Neural cell (in vitro differentiated cells): Measurements from ENCODE around the gene GOSR1. TPM values are rescaled to one million over a fixed set of nuclear protein-coding genes. Genes with fewer than 3 reads are reported as not detected.
"Not testable (repeated sequence)": the region's sequence is repeated elsewhere in the genome, so short reads cannot be mapped to it uniquely, and the experiment has no call there.

Experiments used
- H2AFZ ChIP-seq: fragments of 200-600, 300-800 bp; sonication (generic), shearing (Covaris generic); 2 replicates; pipeline ENCODE4 v1.6.0; 2014; ENCODE audit warnings: low read depth, mild to moderate bottlenecking, antibody characterized with exemption, low read length, moderate library complexity
- H3F3A ChIP-seq: fragments of 200-600 bp; shearing (Covaris generic); 2 replicates; pipeline ENCODE4 v1.6.1; 2016; ENCODE audit warnings: mild to moderate bottlenecking, moderate library complexity, mixed read lengths, antibody characterized with exemption, low read length; ENCODE audit not compliant: insufficient read depth, poor library complexity, severe bottlenecking
- H3K27ac ChIP-seq: fragments of 200-600, 300-800 bp; sonication (generic), shearing (Covaris generic); 2 replicates; pipeline ENCODE4 v1.5.1; 2014; ENCODE audit warnings: mild to moderate bottlenecking, low read length, moderate library complexity
- H3K27me3 ChIP-seq: fragments of 300-800, 200-600 bp; sonication (generic), shearing (Covaris generic); 2 replicates; pipeline ENCODE4 v1.6.0; 2014; ENCODE audit warnings: mild to moderate bottlenecking, low read depth, low read length, moderate library complexity; ENCODE audit not compliant: insufficient read depth
- H3K36me3 ChIP-seq: fragments of 300-800, 200-600 bp; sonication (generic), shearing (Covaris generic); 2 replicates; pipeline ENCODE4 v1.5.1; 2014; ENCODE audit warnings: mild to moderate bottlenecking, antibody characterized with exemption, low read length, moderate library complexity; ENCODE audit not compliant: insufficient read depth
- H3K4me2 ChIP-seq: fragments of 300-800, 200-600 bp; sonication (generic), shearing (Covaris generic); 2 replicates; pipeline ENCODE4 v1.6.0; 2014; ENCODE audit warnings: mild to moderate bottlenecking, low read length
- H3K4me3 ChIP-seq: fragments of 300-800, 200-600 bp; sonication (generic), shearing (Covaris generic); 2 replicates; pipeline ENCODE4 v1.5.1; 2014; ENCODE audit warnings: mild to moderate bottlenecking, low read length, moderate library complexity
- H3K79me2 ChIP-seq: fragments of 200-600 bp; shearing (Covaris generic); replicated peaks from 2 replicates; pipeline ENCODE4 v1.6.0; 2014; ENCODE audit warnings: mild to moderate bottlenecking, low read length, moderate library complexity; ENCODE audit not compliant: insufficient read depth
- H3K9ac ChIP-seq: fragments of 300-800, 200-600 bp; sonication (generic), shearing (Covaris generic); 2 replicates; pipeline ENCODE4 v1.6.1; 2016; ENCODE audit warnings: mild to moderate bottlenecking, low read length, mixed read lengths
- H3K9me2 ChIP-seq: fragments of 200-600 bp; shearing (Covaris generic); 2 replicates; pipeline ENCODE4 v1.6.1; 2016; ENCODE audit warnings: mild to moderate bottlenecking, low read length, mixed read lengths; ENCODE audit not compliant: insufficient read depth
- H3K9me3 ChIP-seq: fragments of 200-600, 300-800 bp; sonication (generic), shearing (Covaris generic); 2 replicates; pipeline ENCODE4 v1.6.1; 2016; ENCODE audit warnings: mild to moderate bottlenecking, mixed run types, low read length, moderate library complexity, mixed read lengths
- H4K20me1 ChIP-seq: fragments of 200-600 bp; shearing (Covaris generic); 2 replicates; pipeline ENCODE4 v1.6.1; 2016; ENCODE audit warnings: mild to moderate bottlenecking, mixed run types; ENCODE audit not compliant: insufficient read depth
- CTCF ChIP-seq: fragments of 450-650 bp; IDR thresholded peaks from 2 replicates; pipeline ENCODE4 v1.5.1; 2014; ENCODE audit warnings: antibody characterized with exemption, mild to moderate bottlenecking, moderate library complexity; ENCODE audit not compliant: poor library complexity, severe bottlenecking
- EP300 ChIP-seq: fragments of 450-650 bp; conservative IDR thresholded peaks from 2 replicates; pipeline ENCODE4 v1.6.1; 2014; ENCODE audit warnings: antibody characterized with exemption, mild to moderate bottlenecking, moderate library complexity; ENCODE audit not compliant: poor library complexity, severe bottlenecking
- EZH2 ChIP-seq: fragments of 200-600, 300-800 bp; shearing (Covaris generic), sonication (generic); IDR thresholded peaks from 2 replicates; pipeline ENCODE4 v1.6.1; 2014; ENCODE audit warnings: antibody characterized with exemption, low read length, borderline replicate concordance, mild to moderate bottlenecking; ENCODE audit not compliant: insufficient read depth, poor library complexity, severe bottlenecking
- MXI1 ChIP-seq: fragments of 450-650 bp; conservative IDR thresholded peaks from 2 replicates; pipeline ENCODE4 v1.6.1; 2014; ENCODE audit warnings: antibody characterized with exemption, mild to moderate bottlenecking; ENCODE audit not compliant: poor library complexity, severe bottlenecking
- POLR2AphosphoS5 ChIP-seq: IDR thresholded peaks from 2 replicates; pipeline ENCODE4 v1.6.1; 2012
- RAD21 ChIP-seq: fragments of 450-650 bp; conservative IDR thresholded peaks from 2 replicates; pipeline ENCODE4 v1.6.1; 2014; ENCODE audit warnings: antibody characterized with exemption, mild to moderate bottlenecking, moderate library complexity
- REST ChIP-seq: IDR thresholded peaks from 2 replicates; pipeline ENCODE4 v1.6.1; 2012; ENCODE audit warnings: borderline replicate concordance
- SMC3 ChIP-seq: fragments of 450-650 bp; conservative IDR thresholded peaks from 2 replicates; pipeline ENCODE4 v1.6.1; 2014; ENCODE audit warnings: antibody characterized with exemption, mild to moderate bottlenecking, moderate library complexity; ENCODE audit not compliant: poor library complexity
- TAF1 ChIP-seq: IDR thresholded peaks from 2 replicates; pipeline ENCODE4 v1.6.1; 2012; ENCODE audit warnings: low read depth
- polyA plus RNA-seq: library from polyadenylated mRNA; depleted of rRNA; stranded (reverse); fragments of >200 nt; gene quantifications from 2 replicates; pipeline ENCODE4 v1.2.3, GENCODE V29; 2014

Gene GOSR1
- polyA plus RNA-seq, 1 donor from 2014 or later, result 20.1 TPM

- H3K79me2 ChIP-seq, result no peaks in the 10 kb centered on the region
- no peak overlapping the region for H3K4me2 ChIP-seq
- no peaks in the 10 kb centered on the region for H3K36me3 ChIP-seq
- H3K9ac ChIP-seq, result no peak overlapping the region
- no peaks in the 10 kb centered on the region for H4K20me1 ChIP-seq
- H3F3A ChIP-seq, result no peaks in the 10 kb centered on the region
- H3K9me2 ChIP-seq, result no peaks in the 10 kb centered on the region
- H3K27ac ChIP-seq, result no peak overlapping the region
- H3K9me3 ChIP-seq, result no peaks in the 10 kb centered on the region
- no peak overlapping the region for H3K4me3 ChIP-seq
- TF ChIP-seq EZH2 (no peak), REST (no peak), SMC3 (no peak), TAF1 (no peak), POLR2AphosphoS5 (no peak), EP300 (no peak), RAD21 (no peak), MXI1 (no peak), CTCF (no peak)
- no peaks in the 10 kb centered on the region for H3K27me3 ChIP-seq
- no peak overlapping the region for H2AFZ ChIP-seq
Observed at GRCh38 chr17:30534298-30534697, 57.1 kb downstream of the GOSR1 start.

- H3K79me2 ChIP-seq, result no peaks in the 10 kb centered on the region
- H3K9me2 ChIP-seq, result no peaks in the 10 kb centered on the region
- no peaks in the 10 kb centered on the region for H3F3A ChIP-seq
- no peaks in the 10 kb centered on the region for H3K36me3 ChIP-seq
- H4K20me1 ChIP-seq, result no peaks in the 10 kb centered on the region
- H3K9me3 ChIP-seq, result no peaks in the 10 kb centered on the region
- TF ChIP-seq EZH2 (no peak), MXI1 (no peak), EP300 (no peak), TAF1 (no peak), RAD21 (no peak), SMC3 (no peak), REST (no peak), CTCF (no peak), POLR2AphosphoS5 (no peak)
- no peaks in the 10 kb centered on the region for H3K27me3 ChIP-seq
- no peak overlapping the region for H2AFZ ChIP-seq
- no peak overlapping the region for H3K27ac ChIP-seq
- no peak overlapping the region for H3K9ac ChIP-seq
- H3K4me3 ChIP-seq, result no peak overlapping the region
- H3K4me2 ChIP-seq, result no peak overlapping the region
Observed at GRCh38 chr17:30534938-30535921, 58.0 kb downstream of the GOSR1 start.

- not testable (repeated sequence) for H3F3A ChIP-seq, H3K27ac ChIP-seq, H4K20me1 ChIP-seq, H3K4me2 ChIP-seq, H3K9me3 ChIP-seq, H2AFZ ChIP-seq, H3K79me2 ChIP-seq, H3K27me3 ChIP-seq, H3K36me3 ChIP-seq, H3K9me2 ChIP-seq, H3K9ac ChIP-seq, H3K4me3 ChIP-seq
Observed at GRCh38 chr17:30536846-30537245, 59.6 kb downstream of the GOSR1 start.
